Esophagus muscularis mucosa (tissue), 4 donors: ENCODE measurements around the gene MRPL14. TPM values are rescaled to one million over a fixed set of nuclear protein-coding genes. Genes with fewer than 3 reads are reported as not detected.

ENCODE experiments used
- DNase-seq: peaks from one replicate; pipeline ENCODE4 v3.0.0-alpha.2; 2017; ENCODE audit errors: extremely low spot score
- H3K27ac ChIP-seq, 4 donors: fragments of 200-600 bp; sonication (generic); replicated peaks in 1 of 4; 1 replicate in 3 of 4; 2 replicates in 1 of 4; pipeline ENCODE4 v1.5.1; 2016 to 2019; ENCODE audit warnings: mild to moderate bottlenecking in 1 of 4
- H3K27me3 ChIP-seq, 4 donors: fragments of 200-600 bp; sonication (generic); one replicate each; pipeline versions ENCODE4 v1.5.1 to v1.6.0; 2016 to 2019
- H3K36me3 ChIP-seq, 4 donors: fragments of 200-600 bp; sonication (generic); one replicate each; pipeline ENCODE4 v1.5.1; 2016 to 2019
- H3K4me1 ChIP-seq, 4 donors: fragments of 200-600 bp; sonication (generic); one replicate each; pipeline ENCODE4 v1.5.1; 2016 to 2019
- H3K4me3 ChIP-seq, 4 donors: fragments of 200-600 bp; sonication (generic); 1 replicate in 2 of 4; 2 replicates in 2 of 4; pipeline ENCODE4 v1.5.1; 2016 to 2019; ENCODE audit warnings: mild to moderate bottlenecking in 4 of 4, moderate library complexity in 1 of 4
- H3K9me3 ChIP-seq, 4 donors: fragments of 200-600 bp; sonication (generic); 1 replicate in 3 of 4; 2 replicates in 1 of 4; pipeline ENCODE4 v1.5.1; 2016 to 2019
- CTCF ChIP-seq, 3 experiments: fragments of 200-600 bp in 2 of 3; fragments of 450-650 bp in 1 of 3; sonication (generic) in 2 of 3; IDR thresholded peaks; one replicate each; pipeline ENCODE4 v1.5.1; 2017 to 2019; ENCODE audit warnings: antibody characterized with exemption in 3 of 3, mild to moderate bottlenecking in 2 of 3, moderate library complexity in 1 of 3
- EP300 ChIP-seq: sonication (generic); formaldehyde crosslinking; IDR thresholded peaks from one replicate; pipeline ENCODE4 v1.6.1; 2017; ENCODE audit warnings: antibody characterized with exemption
- POLR2A ChIP-seq: fragments of 450-650 bp; IDR thresholded peaks from one replicate; pipeline ENCODE4 v1.6.1; 2017; ENCODE audit warnings: antibody characterized with exemption, moderate library complexity, mild to moderate bottlenecking, low read depth
- POLR2AphosphoS5 ChIP-seq, 2 donors: sonication (generic); formaldehyde crosslinking; IDR thresholded peaks; one replicate each; pipeline ENCODE4 v1.6.1; 2017; ENCODE audit warnings: antibody characterized with exemption in 2 of 2
- WGBS: methylation state at CpG from one replicate; pipeline ENCODE4 v1.1.5; 2018; 5-methylcytosine and 5-hydroxymethylcytosine counted together
- intact Hi-C: fragments of 100-400 bp; cut with DNase I; formaldehyde crosslinking; loops from one replicate; pipeline ENCODE4 v1.15.1; 2023
- total RNA-seq, 4 donors: library from RNA; depleted of rRNA; stranded (reverse); fragments of >200 nt; gene quantifications; one replicate each; pipeline versions ENCODE4 v1.1.0 to v1.2.1, GENCODE V29; 2016

Gene MRPL14
- total RNA-seq, 4 donors from 2014 or later = 30.3 to 44.2 (median 41.1) TPM

- peak overlapping the region in 1 of 4 donors; percentile 34 for H3K4me3 ChIP-seq
- no peak for DNase-seq
- no peaks in the 10 kb centered on the region for H3K36me3 ChIP-seq
- no peak for TF ChIP-seq POLR2A
- no peak for TF ChIP-seq POLR2AphosphoS5 (IDR thresholded peaks at IDR 0.05)
- no peak for TF ChIP-seq CTCF (IDR thresholded peaks at IDR 0.05)
- no peak for TF ChIP-seq EP300
- peak overlapping the region; percentile 82 to 92 (median 86) for H3K27ac ChIP-seq
- intact Hi-C loops = loop anchor here (1.0 to 2.0 kb wide), 2 partner anchors 103 to 306 kb away; no protein-coding TSS in a partner anchor
- WGBS = 91% methylated on average over 2 of the region's 2 CpGs
- H3K9me3 ChIP-seq = no peaks in the 10 kb centered on the region
- H3K4me1 ChIP-seq = peaks cover 36 to 69% (median 60%) of the 10 kb centered on the region in 4 donors
- H3K27me3 ChIP-seq = peaks cover 0 to 3% (median 0%) of the 10 kb centered on the region in 4 donors
Observed at GRCh38 chr6:44075647-44076355, 51.5 kb downstream of the MRPL14 start.

GRCh38 chr6:44074813-44075646 is 52.2 kb downstream of the MRPL14 start:
- DNase-seq = no peak
- whole genome bisulfite sequencing = 43% methylated on average over 6 of the region's 9 CpGs
- no peaks in the 10 kb centered on the region for H3K36me3 ChIP-seq
- H3K27me3 ChIP-seq = peaks cover 0 to 3% (median 0%) of the 10 kb centered on the region in 4 donors
- intact Hi-C loops = loop anchor here (2.0 to 5.0 kb wide), 2 partner anchors 68 to 102 kb away; no protein-coding TSS in a partner anchor
- H3K4me1 ChIP-seq = peaks cover 36 to 69% (median 60%) of the 10 kb centered on the region in 4 donors
- peak overlapping the region; percentile 82 to 92 (median 86) for H3K27ac ChIP-seq
- TF ChIP-seq CTCF (IDR thresholded peaks at IDR 0.05) = no peak
- no peak for TF ChIP-seq POLR2AphosphoS5 (IDR thresholded peaks at IDR 0.05)
- no peak for TF ChIP-seq POLR2A
- TF ChIP-seq EP300 = no peak
- H3K9me3 ChIP-seq = no peaks in the 10 kb centered on the region
- H3K4me3 ChIP-seq = no peak overlapping the region

- peak; percentile 96 for DNase-seq
- intact Hi-C loops = loop anchor here (2.0 to 5.0 kb wide), 2 partner anchors 67 to 102 kb away; no protein-coding TSS in a partner anchor
- peak overlapping the region; percentile 82 to 92 (median 86) for H3K27ac ChIP-seq
- 4% methylated on average over 11 of the region's 13 CpGs for WGBS
- peak; percentile 41 to 60 for TF ChIP-seq POLR2AphosphoS5 (IDR thresholded peaks at IDR 0.05)
- no peak for TF ChIP-seq EP300
- TF ChIP-seq POLR2A = no peak
- TF ChIP-seq CTCF (IDR thresholded peaks at IDR 0.05) = peak; percentile 89 to 93 (median 91)
- no peaks in the 10 kb centered on the region for H3K36me3 ChIP-seq
- H3K4me1 ChIP-seq = peaks cover 36 to 68% (median 60%) of the 10 kb centered on the region in 4 donors
- peaks cover 0 to 3% (median 0%) of the 10 kb centered on the region in 4 donors for H3K27me3 ChIP-seq
- no peaks in the 10 kb centered on the region for H3K9me3 ChIP-seq
- no peak overlapping the region for H3K4me3 ChIP-seq
Observed at GRCh38 chr6:44074439-44074812, 52.8 kb downstream of the MRPL14 start.

GRCh38 chr6:44073612-44074438 is 53.4 kb downstream of the MRPL14 start:
- H3K36me3 ChIP-seq = no peaks in the 10 kb centered on the region
- no peak for DNase-seq
- H3K27ac ChIP-seq = peak overlapping the region; percentile 82 to 92 (median 86)
- 36% methylated on average over 11 of the region's 25 CpGs for WGBS
- TF ChIP-seq CTCF (IDR thresholded peaks at IDR 0.05) (peak in 1 of 3 experiments; percentile 10), EP300 (no peak)
- H3K4me1 ChIP-seq = peaks cover 36 to 62% (median 54%) of the 10 kb centered on the region in 4 donors
- intact Hi-C loops = loop anchor here (2.0 to 5.0 kb wide), 2 partner anchors 67 to 101 kb away; no protein-coding TSS in a partner anchor
- H3K9me3 ChIP-seq = no peaks in the 10 kb centered on the region
- H3K4me3 ChIP-seq = peak overlapping the region; percentile 56 to 67 (median 60)
- H3K27me3 ChIP-seq = peaks cover 0 to 3% (median 0%) of the 10 kb centered on the region in 4 donors
